Trophoblast cell (in vitro differentiated cells and primary cell): ENCODE results near the gene USF2.
A peak's percentile ranks its signal among the peaks of the same experiment; 100 is the strongest.

Source experiments
- DNase-seq, 2 donors: peaks; one replicate each; pipeline ENCODE4 v3.0.0-alpha.2; 2016
- H2AFZ ChIP-seq: 2 replicates; pipeline ENCODE4 v1.6.1; 2013; ENCODE audit warnings: low read length, moderate library complexity, mild to moderate bottlenecking; ENCODE audit not compliant: insufficient read depth, poor library complexity
- H2AK5ac ChIP-seq: 2 replicates; pipeline ENCODE4 v1.6.1; 2013; ENCODE audit warnings: mild to moderate bottlenecking, low read length
- H2BK120ac ChIP-seq: 2 replicates; pipeline ENCODE4 v1.6.1; 2013; ENCODE audit warnings: low read length, mild to moderate bottlenecking, moderate library complexity; ENCODE audit not compliant: insufficient read depth, poor library complexity
- H2BK12ac ChIP-seq: 2 replicates; pipeline ENCODE4 v1.6.1; 2013; ENCODE audit warnings: mild to moderate bottlenecking, low read length, moderate library complexity
- H2BK5ac ChIP-seq: 2 replicates; pipeline ENCODE4 v1.6.1; 2013; ENCODE audit warnings: low read length, low read depth, moderate library complexity, mild to moderate bottlenecking; ENCODE audit not compliant: poor library complexity
- H3K14ac ChIP-seq: 2 replicates; pipeline ENCODE4 v1.6.1; 2013; ENCODE audit warnings: mild to moderate bottlenecking, low read length
- H3K18ac ChIP-seq: 2 replicates; pipeline ENCODE4 v1.6.1; 2013; ENCODE audit warnings: mild to moderate bottlenecking, low read length
- H3K23ac ChIP-seq: 2 replicates; pipeline ENCODE4 v1.6.1; 2013; ENCODE audit warnings: low read length
- H3K27ac ChIP-seq: 2 replicates; pipeline ENCODE4 v1.5.1; 2013; ENCODE audit warnings: low read depth, mild to moderate bottlenecking, inconsistent platforms, low read length, moderate library complexity
- H3K27me3 ChIP-seq: 2 replicates; pipeline ENCODE4 v1.6.1; 2013; ENCODE audit warnings: inconsistent platforms, mild to moderate bottlenecking, low read length, moderate library complexity; ENCODE audit not compliant: insufficient read depth
- H3K36me3 ChIP-seq, 2 experiments: 1 replicate in 1 of 2; 2 replicates in 1 of 2; pipeline ENCODE4 v1.6.1; 2013; ENCODE audit warnings: low read length in 2 of 2, mild to moderate bottlenecking in 2 of 2, moderate library complexity in 1 of 2; ENCODE audit not compliant: insufficient read depth in 2 of 2, control insufficient read depth in 1 of 2
- H3K4ac ChIP-seq: 2 replicates; pipeline ENCODE4 v1.6.1; 2013; ENCODE audit warnings: low read depth, mild to moderate bottlenecking, low read length, moderate library complexity
- H3K4me1 ChIP-seq, 2 experiments: 1 replicate in 1 of 2; 2 replicates in 1 of 2; pipeline ENCODE4 v1.6.1; 2013; ENCODE audit warnings: low read length in 2 of 2, mild to moderate bottlenecking in 2 of 2, moderate library complexity in 1 of 2; ENCODE audit not compliant: insufficient read depth in 2 of 2, control insufficient read depth in 1 of 2
- H3K4me2 ChIP-seq: 2 replicates; pipeline ENCODE4 v1.6.1; 2013; ENCODE audit warnings: inconsistent platforms, mild to moderate bottlenecking, low read length, moderate library complexity
- H3K4me3 ChIP-seq: 2 replicates; pipeline ENCODE4 v1.5.1; 2013; ENCODE audit warnings: mild to moderate bottlenecking, low read depth, low read length, inconsistent platforms
- H3K79me1 ChIP-seq: one replicate; pipeline ENCODE4 v1.6.1; 2013; ENCODE audit warnings: low read length
- H3K79me2 ChIP-seq: 2 replicates; pipeline ENCODE4 v1.6.1; 2013; ENCODE audit warnings: low read length, mild to moderate bottlenecking; ENCODE audit not compliant: control insufficient read depth, insufficient read depth, poor library complexity
- H3K9ac ChIP-seq: 2 replicates; pipeline ENCODE4 v1.6.1; 2013; ENCODE audit warnings: mild to moderate bottlenecking, low read length
- H3K9me3 ChIP-seq: 2 replicates; pipeline ENCODE4 v1.6.1; 2013; ENCODE audit warnings: low read depth, mild to moderate bottlenecking, control low read depth, inconsistent platforms, low read length; ENCODE audit not compliant: insufficient read depth
- H4K12ac ChIP-seq: 2 replicates; pipeline ENCODE4 v1.6.1; 2013; ENCODE audit warnings: low read depth, mild to moderate bottlenecking, low read length, moderate library complexity
- H4K8ac ChIP-seq: 2 replicates; pipeline ENCODE4 v1.6.1; 2013; ENCODE audit warnings: low read depth, mild to moderate bottlenecking, low read length, moderate library complexity
- H4K91ac ChIP-seq: one replicate; pipeline ENCODE4 v1.6.1; 2013; ENCODE audit warnings: low read depth, mild to moderate bottlenecking, low read length, moderate library complexity
- WGBS: extraction: QIAGEN DNeasy Blood & Tissue Kit; methylation state at CpG from one replicate; pipeline ENCODE4 v1.1.7; 2013; ENCODE audit warnings: missing lambda C conversion rate; ENCODE audit not compliant: insufficient read length, insufficient coverage; ENCODE audit errors: extremely low coverage; 5-methylcytosine and 5-hydroxymethylcytosine counted together

USF2 gene

GRCh38 chr19:35298561-35298972, 29.8 kb downstream of the USF2 start:
- no peak overlapping the region for H2AK5ac ChIP-seq
- WGBS = 100% methylated on average over 5 of the region's 5 CpGs
- no peak overlapping the region for H3K9ac ChIP-seq
- no peak overlapping the region for H2BK12ac ChIP-seq
- H2BK120ac ChIP-seq = no peak overlapping the region
- H3K4me3 ChIP-seq = peak overlapping the region; percentile 56
- peaks cover 22% of the 10 kb centered on the region for H3K9me3 ChIP-seq
- no peak overlapping the region for H4K12ac ChIP-seq
- H3K27me3 ChIP-seq = no peaks in the 10 kb centered on the region
- no peak overlapping the region for H2AFZ ChIP-seq
- H3K79me2 ChIP-seq = no peaks in the 10 kb centered on the region
- H3K4me1 ChIP-seq = no peaks in the 10 kb centered on the region
- H3K27ac ChIP-seq = no peak overlapping the region
- H3K4ac ChIP-seq = no peak overlapping the region
- no peak overlapping the region for H4K8ac ChIP-seq
- no peak overlapping the region for H3K14ac ChIP-seq
- H3K18ac ChIP-seq = no peak overlapping the region
- no peak overlapping the region for H2BK5ac ChIP-seq
- H3K36me3 ChIP-seq = no peaks in the 10 kb centered on the region
- no peak for DNase-seq
- no peak overlapping the region for H4K91ac ChIP-seq
- H3K23ac ChIP-seq = peak overlapping the region; percentile 99
- no peaks in the 10 kb centered on the region for H3K79me1 ChIP-seq
- H3K4me2 ChIP-seq = no peak overlapping the region

GRCh38 chr19:35299523-35300338, 31.0 kb downstream of the USF2 start:
- H4K8ac ChIP-seq = no peak overlapping the region
- H3K4me3 ChIP-seq = no peak overlapping the region
- H2BK120ac ChIP-seq = no peak overlapping the region
- H4K12ac ChIP-seq = no peak overlapping the region
- H2AK5ac ChIP-seq = no peak overlapping the region
- no peak overlapping the region for H3K18ac ChIP-seq
- no peak overlapping the region for H3K27ac ChIP-seq
- no peaks in the 10 kb centered on the region for H3K27me3 ChIP-seq
- H3K9ac ChIP-seq = no peak overlapping the region
- H3K23ac ChIP-seq = no peak overlapping the region
- no peaks in the 10 kb centered on the region for H3K4me1 ChIP-seq
- H3K14ac ChIP-seq = no peak overlapping the region
- no peak overlapping the region for H4K91ac ChIP-seq
- H2BK12ac ChIP-seq = no peak overlapping the region
- no peak overlapping the region for H2AFZ ChIP-seq
- no peaks in the 10 kb centered on the region for H3K79me1 ChIP-seq
- no peak for DNase-seq
- H3K4ac ChIP-seq = no peak overlapping the region
- H3K4me2 ChIP-seq = no peak overlapping the region
- H2BK5ac ChIP-seq = no peak overlapping the region
- no peaks in the 10 kb centered on the region for H3K36me3 ChIP-seq
- no CpG with 5 or more reads among the region's 55 CpGs for WGBS
- H3K79me2 ChIP-seq = no peaks in the 10 kb centered on the region
- H3K9me3 ChIP-seq = peaks cover 23% of the 10 kb centered on the region

- no peaks in the 10 kb centered on the region for H3K27me3 ChIP-seq
Observed at GRCh38 chr19:35300339-35300649, 31.5 kb downstream of the USF2 start.

GRCh38 chr19:35301961-35302360, 33.2 kb downstream of the USF2 start:
- Histone ChIP-seq H2BK120ac (no peak overlapping the region), H3K9me3 (peaks cover 23% of the 10 kb centered on the region), H2BK5ac (no peak overlapping the region), H4K12ac (no peak overlapping the region), H3K27me3 (no peaks in the 10 kb centered on the region), H4K8ac (no peak overlapping the region), H3K4me3 (no peak overlapping the region), H2BK12ac (no peak overlapping the region), H3K4ac (no peak overlapping the region), H3K14ac (no peak overlapping the region), H3K36me3 (no peaks in the 10 kb centered on the region), H3K27ac (no peak overlapping the region), H3K9ac (no peak overlapping the region), H3K23ac (no peak overlapping the region), H2AK5ac (no peak overlapping the region), H2AFZ (no peak overlapping the region), H4K91ac (no peak overlapping the region), H3K4me1 (no peaks in the 10 kb centered on the region), H3K79me2 (no peaks in the 10 kb centered on the region), H3K4me2 (no peak overlapping the region), H3K18ac (no peak overlapping the region), H3K79me1 (no peaks in the 10 kb centered on the region)
- DNase-seq = no peak
- WGBS = 100% methylated on average over 1 of the region's 2 CpGs

More at GRCh38 chr19:35300339-35300649, 31.5 kb downstream of the USF2 start:
- H3K36me3 ChIP-seq = no peaks in the 10 kb centered on the region
- H2BK12ac ChIP-seq = no peak overlapping the region
- no peak overlapping the region for H3K4me2 ChIP-seq
- no peaks in the 10 kb centered on the region for H3K4me1 ChIP-seq
- H4K91ac ChIP-seq = no peak overlapping the region
- H3K18ac ChIP-seq = no peak overlapping the region
- no peak overlapping the region for H2AK5ac ChIP-seq
- no peak overlapping the region for H4K8ac ChIP-seq
- no peak overlapping the region for H3K4me3 ChIP-seq
- H2BK120ac ChIP-seq = no peak overlapping the region
- peaks cover 23% of the 10 kb centered on the region for H3K9me3 ChIP-seq
- no peaks in the 10 kb centered on the region for H3K79me1 ChIP-seq
- no peak overlapping the region for H4K12ac ChIP-seq
- H3K23ac ChIP-seq = no peak overlapping the region
- H3K79me2 ChIP-seq = no peaks in the 10 kb centered on the region
- no peak overlapping the region for H2BK5ac ChIP-seq
- no peak overlapping the region for H3K27ac ChIP-seq
- no peak overlapping the region for H3K14ac ChIP-seq
- H3K9ac ChIP-seq = no peak overlapping the region
- H3K4ac ChIP-seq = no peak overlapping the region
- no CpG with 5 or more reads among the region's 10 CpGs for WGBS
- H2AFZ ChIP-seq = no peak overlapping the region
- DNase-seq = no peak
